ENCODE measurements around the gene TNRC6C.

Gene TNRC6C

GRCh38 chr17:78124836-78125137 is 166.3 kb downstream of the TNRC6C start:
- DNase-seq (ENCODE audit: low read depth, low spot score) = no peak

- no peak for DNase-seq (ENCODE audit: low read depth, low spot score)
Measured at GRCh38 chr17:78125138-78125913, 166.8 kb downstream of the TNRC6C start.

- no peak for DNase-seq (ENCODE audit: low read depth, low spot score)
Measured at GRCh38 chr17:78125976-78126894, 167.7 kb downstream of the TNRC6C start.

GRCh38 chr17:78126895-78127238 is 168.4 kb downstream of the TNRC6C start:
- DNase-seq (ENCODE audit: low read depth, low spot score) = no peak

GRCh38 chr17:78127239-78127887 is 168.9 kb downstream of the TNRC6C start:
- DNase-seq (ENCODE audit: low read depth, low spot score) = no peak

GRCh38 chr17:78127888-78128550 is 169.5 kb downstream of the TNRC6C start:
- DNase-seq (ENCODE audit: low read depth, low spot score) = no peak

- peak; percentile 42 for DNase-seq (ENCODE audit: low read depth, low spot score)
Measured at GRCh38 chr17:78128551-78129350, 170.2 kb downstream of the TNRC6C start, which contains the start of gene TMC6. Gene TMC6, minus strand, starts transcription at chr17:78128755. Its CDS starts 1,923 bp downstream, at chr17:78126832.

- DNase-seq (ENCODE audit: low read depth, low spot score) = no peak
Measured at GRCh38 chr17:78129351-78130089, 171.0 kb downstream of the TNRC6C start.

- no peak for DNase-seq (ENCODE audit: low read depth, low spot score)
Measured at GRCh38 chr17:78130090-78130436, 171.6 kb downstream of the TNRC6C start.

- no peak for DNase-seq (ENCODE audit: low read depth, low spot score)
Measured at GRCh38 chr17:78130437-78131101, 172.1 kb downstream of the TNRC6C start, which contains the start of gene TMC8. Gene TMC8, plus strand, starts transcription at chr17:78130771. Its CDS starts 818 bp downstream, at chr17:78131589.

GRCh38 chr17:78131172-78132083 is 172.9 kb downstream of the TNRC6C start:
- no peak for DNase-seq (ENCODE audit: low read depth, low spot score)

- no peak for DNase-seq (ENCODE audit: low read depth, low spot score)
Measured at GRCh38 chr17:78132084-78132676, 173.7 kb downstream of the TNRC6C start.

GRCh38 chr17:78132767-78133178 is 174.3 kb downstream of the TNRC6C start:
- no peak for DNase-seq (ENCODE audit: low read depth, low spot score)

GRCh38 chr17:78133179-78133951 is 174.9 kb downstream of the TNRC6C start:
- DNase-seq (ENCODE audit: low read depth, low spot score) = no peak

GRCh38 chr17:78133971-78134898 is 175.7 kb downstream of the TNRC6C start:
- DNase-seq (ENCODE audit: low read depth, low spot score) = peak; percentile 48

GRCh38 chr17:78134899-78135385 is 176.4 kb downstream of the TNRC6C start:
- no peak for DNase-seq (ENCODE audit: low read depth, low spot score)
